GM21529 (cell line): Measurements from ENCODE around the gene ELAVL3.
"Not testable (repeated sequence)": the region's sequence is repeated elsewhere in the genome, so short reads cannot be mapped to it uniquely, and the experiment has no call there.

Experiments
- ATAC-seq: cut with Tn5 transposase; IDR thresholded peaks from one replicate; pipeline ENCODE4 v1.9.1; 2021; ENCODE audit not compliant: unreplicated experiment

ELAVL3 gene

DNA sequence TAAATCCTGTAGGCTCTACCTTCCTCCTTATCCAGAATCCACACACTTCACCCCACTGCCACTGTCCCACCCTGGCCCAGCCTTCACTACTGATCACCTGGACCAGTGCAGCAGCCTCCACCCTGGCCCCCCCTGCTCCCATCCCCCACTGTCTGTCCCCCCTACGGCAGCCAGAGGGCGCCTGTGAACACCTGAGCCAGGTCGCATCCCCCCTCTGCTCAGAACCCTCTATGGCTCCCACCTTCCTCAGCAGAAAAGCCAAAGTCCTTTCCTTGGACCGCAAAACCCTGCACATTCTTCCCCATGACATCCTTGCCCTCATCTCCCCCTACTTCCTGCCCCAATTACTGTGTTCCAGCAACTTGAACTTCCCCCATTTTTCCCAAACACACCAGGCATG lies 20.6 kb downstream of the ELAVL3 start:
- ATAC-seq: no peak

GRCh38 chr19:11458912-11459311 lies 21.9 kb downstream of the ELAVL3 start:
- ATAC-seq: not testable (repeated sequence)

DNA sequence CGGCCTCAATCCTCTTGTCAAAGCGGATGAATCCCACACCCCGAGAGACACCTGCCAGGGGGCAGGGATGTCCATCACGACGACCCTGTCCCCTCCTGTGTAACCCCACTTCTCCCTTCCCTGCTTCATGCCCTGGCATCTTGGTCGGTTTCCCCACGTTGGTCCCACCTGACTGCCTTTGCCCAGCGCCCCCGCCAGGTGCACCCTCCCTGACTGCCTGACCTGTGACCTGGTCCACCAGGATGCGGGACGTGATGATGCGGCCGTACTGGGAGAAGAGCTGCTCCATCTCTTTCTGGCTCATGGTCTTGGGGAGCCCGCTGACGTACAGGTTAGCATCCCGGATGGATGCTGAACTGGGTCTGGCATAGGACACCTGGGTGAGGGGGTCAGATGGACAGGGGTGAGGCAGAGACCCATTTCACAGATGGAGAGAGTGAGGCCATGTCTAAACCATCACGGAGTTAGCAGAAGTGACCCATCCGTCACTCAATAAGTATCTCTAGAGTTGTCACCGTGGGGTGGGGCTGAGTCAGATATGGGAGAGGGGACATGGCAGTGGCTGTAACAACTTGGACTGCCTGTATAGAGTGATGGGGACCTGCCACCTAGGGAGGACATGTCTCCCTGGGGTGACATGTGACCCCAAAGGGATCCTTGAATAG lies 22.5 kb downstream of the ELAVL3 start:
- no peak for ATAC-seq

DNA sequence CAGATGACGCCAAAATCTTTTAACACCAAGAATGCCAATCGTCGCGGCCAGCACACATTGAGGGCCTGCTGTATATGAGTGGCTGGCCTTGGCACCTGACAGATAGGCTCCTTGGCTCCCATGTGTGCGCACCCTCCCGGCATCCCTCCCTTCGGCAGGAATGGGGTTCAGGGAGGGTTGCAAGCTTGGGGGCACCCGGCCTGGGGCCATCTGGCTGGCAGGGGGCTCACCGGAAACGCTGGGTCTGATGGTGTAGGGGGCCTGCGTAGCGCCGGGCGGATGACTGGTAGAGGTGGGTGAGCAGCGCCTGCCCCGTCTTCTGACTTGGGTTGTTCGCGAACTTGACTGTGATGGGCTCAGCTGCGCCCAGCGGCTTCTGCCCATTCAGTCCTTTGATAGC lies 23.0 kb downstream of the ELAVL3 start:
- no peak for ATAC-seq

DNA sequence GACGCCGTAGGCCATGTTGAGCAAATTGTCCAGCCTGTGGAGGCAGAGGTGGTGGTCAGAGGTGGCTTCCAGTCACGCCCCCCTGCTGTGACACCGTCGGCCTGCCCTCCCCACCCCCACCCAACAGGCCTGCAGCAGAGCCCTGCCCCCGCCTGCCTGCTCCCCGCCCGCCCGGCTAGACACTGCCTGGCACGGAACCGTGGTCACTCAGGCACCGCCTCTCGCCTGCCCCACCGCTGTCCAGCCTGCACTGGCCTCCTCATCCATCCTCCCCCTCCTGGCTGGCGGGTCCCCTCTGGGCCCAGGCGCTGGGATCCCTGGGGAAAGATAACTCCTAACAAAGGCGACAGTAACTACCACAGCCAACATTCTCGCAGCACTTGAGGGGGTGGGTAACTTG lies 23.7 kb downstream of the ELAVL3 start:
- ATAC-seq: no peak

DNA sequence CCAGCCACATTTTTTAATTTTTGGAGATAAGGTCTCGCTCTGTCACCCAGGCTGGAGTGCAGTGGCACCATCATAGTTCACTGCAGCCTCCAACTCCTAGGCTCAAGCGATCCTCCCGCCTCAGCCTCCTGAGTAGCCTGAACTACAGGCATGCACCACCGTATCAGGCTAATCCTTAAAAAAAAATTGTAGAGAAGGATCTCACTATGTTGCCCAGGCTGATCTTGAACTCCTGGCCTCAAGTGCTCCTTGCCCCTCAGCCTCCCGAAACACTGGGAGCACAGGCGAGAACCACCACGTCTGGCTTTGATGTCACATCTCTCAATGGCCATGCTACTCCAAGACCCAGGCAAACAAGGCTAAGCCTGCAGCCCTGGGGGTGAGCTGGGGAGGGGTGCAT lies 24.2 kb downstream of the ELAVL3 start:
- no peak for ATAC-seq

DNA sequence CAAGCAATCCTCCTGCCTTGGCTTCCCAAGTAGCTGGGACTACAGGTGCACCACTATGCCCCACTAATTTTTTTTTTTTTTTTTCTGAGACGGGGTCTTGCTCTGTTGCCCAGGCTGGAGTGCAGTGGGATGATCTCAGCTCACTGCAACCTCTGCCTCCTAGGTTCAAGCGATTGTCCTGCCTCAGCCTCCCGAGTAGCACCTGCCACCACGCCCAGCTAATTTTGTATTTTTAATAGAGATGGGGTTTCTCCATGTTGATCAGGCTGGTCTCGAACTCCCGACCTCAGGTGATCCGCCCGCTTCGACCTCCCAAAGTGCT lies 25.7 kb downstream of the ELAVL3 start:
- not testable (repeated sequence) for ATAC-seq

DNA sequence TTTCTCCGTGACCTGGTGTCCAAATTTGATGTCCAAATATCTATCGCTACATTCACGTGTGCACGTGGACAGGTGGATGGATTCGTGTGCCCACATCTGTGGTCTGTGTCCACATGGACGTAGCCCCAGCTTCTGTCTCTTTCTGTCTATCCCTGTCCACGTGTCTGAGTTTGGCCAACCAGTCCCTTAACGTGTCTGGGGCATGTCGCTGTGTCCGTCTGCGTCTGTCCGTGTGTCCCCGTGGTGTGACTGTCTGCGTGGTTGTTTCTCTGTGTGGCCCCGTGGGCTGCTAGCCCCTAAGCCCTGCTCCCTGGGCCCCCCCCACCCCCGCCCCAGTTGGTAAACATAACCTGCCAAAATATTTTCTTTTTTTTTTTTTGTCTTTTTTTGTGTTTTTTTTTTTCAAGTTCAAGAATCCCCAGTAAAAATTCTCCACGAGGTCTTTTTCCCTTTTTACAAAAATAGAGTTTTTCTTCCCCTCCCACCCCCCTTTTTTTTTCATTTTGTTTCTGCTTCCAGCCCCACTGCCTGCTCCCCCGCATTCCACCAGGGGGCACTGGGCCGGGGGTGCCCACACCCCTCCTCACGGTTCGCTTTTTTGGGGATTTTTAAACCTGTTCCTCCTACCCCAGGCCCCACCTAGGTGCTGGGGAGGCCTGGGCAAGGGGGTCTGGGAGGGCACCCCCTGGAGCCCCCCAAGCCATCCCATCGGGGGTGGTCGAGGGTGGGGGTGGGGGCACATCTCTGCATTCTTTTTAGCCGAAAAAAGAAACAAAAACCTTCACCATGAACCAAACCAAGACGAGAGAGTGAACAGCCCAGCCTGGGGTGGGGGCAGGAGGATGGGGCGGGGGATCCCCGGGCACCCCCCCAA lies 27.1 kb downstream of the ELAVL3 start:
- no peak for ATAC-seq

- ATAC-seq: no peak
These were observed 28.1 kb downstream of the ELAVL3 start for GRCh38 chr19:11452620-11453310.

GRCh38 chr19:11451871-11452619 lies 28.8 kb downstream of the ELAVL3 start:
- no peak for ATAC-seq

DNA sequence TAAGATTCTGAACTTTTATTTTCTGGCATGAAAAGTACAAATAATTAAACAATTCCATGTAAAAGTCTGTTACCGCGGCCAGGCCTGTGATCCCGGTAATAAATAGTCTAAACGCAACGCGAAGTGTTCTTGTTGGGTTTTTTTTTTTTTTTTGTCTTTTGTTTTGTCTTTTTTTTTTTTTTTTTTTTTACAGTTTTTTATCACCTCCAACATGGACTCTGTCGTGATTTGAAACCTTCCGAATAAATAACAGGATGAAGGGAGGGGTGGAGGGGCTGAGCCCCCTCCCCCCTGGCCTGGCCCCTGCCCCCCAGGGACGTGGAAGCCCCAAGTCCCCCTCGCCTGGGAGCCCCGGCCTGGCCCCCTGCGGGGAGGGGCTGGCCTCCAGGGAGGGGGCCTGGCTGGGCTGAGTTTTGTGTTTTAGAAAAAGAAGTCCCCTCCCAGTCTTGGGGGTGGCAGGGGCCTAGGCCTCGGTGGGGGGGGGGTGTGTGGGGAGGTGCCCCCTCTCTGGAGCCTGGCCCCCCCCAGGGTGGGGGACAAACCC lies 29.4 kb downstream of the ELAVL3 start:
- no peak for ATAC-seq

DNA sequence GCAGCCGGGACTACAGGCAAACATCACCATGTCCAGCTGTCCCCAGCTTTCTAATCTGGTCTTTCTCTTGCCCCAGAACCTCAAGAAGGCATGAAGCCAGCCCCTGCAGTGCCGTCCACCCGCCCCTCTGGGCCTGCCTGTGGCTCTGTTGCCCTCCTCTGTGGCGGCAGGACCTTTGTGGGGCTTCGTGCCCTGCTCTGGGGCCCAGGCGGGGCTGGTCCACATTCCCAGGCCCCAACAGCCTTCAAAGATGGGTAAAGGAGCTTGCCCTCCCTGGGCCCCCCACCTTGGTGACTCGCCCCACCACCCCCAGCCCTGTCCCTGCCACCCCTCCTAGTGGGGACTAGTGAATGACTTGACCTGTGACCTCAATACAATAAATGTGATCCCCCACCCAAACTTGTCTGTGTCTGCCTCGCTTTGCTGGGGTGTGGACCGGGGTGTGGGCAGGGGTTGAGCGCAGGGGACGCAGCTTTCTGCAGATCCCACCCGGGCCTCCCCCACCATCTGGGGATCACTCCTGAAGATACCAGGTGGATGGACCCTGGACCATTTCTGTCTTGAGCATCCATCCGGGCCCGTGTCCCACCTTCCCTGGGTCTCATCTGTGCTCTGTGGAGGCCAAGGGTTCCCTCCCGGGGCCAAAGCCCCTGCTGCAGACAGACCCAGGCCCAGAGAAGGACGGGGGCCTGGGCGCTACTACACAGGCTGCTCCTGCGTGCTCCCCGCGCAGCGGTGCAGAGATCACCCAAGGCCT lies 30.1 kb downstream of the ELAVL3 start:
- ATAC-seq: no peak

- ATAC-seq: no peak
These were observed 31.8 kb downstream of the ELAVL3 start for GRCh38 chr19:11448923-11449554.

- no peak for ATAC-seq
These were observed 32.4 kb downstream of the ELAVL3 start for GRCh38 chr19:11448410-11448809.

DNA sequence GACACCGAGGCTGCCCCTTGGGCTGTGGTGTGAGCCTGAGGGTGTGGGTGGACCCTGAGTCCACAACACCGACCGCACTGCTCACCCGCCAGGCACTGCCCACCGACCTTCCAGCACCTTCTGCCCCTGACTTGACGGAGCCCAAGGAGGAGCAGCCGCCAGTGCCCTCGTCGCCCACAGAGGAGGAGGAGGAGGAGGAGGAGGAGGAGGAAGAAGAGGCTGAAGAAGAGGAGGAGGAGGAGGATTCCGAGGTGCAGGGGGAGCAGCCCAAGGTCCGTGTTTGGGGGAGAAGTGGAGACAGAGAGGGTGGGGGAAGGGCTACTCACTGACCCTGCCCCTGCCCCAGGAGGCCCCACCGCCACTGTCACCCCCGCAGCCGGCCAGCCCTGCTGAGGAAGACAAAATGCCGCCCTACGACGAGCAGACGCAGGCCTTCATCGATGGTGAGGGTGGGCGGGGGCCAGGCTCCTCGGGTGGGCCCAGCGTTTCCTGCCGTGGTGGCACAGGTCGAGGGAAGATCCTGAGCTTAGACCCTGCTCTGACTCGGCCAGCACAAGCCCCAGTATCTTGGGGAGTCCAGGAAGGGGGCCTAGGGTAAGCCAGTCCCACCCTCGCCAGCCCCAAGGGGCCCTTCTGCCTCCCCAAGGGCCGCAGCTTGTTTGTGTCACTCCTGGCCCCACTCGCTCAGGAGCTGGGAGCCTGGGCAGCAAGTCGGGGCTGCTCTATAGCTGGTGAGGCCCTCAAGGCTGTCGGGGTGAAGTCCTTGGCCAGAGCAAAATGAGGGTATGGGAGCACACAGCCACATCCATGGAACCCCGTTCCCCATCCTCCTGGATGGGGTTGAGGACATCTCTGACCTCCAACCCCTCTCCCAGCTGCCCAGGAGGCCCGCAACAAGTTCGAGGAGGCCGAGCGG lies 33.2 kb downstream of the ELAVL3 start:
- no peak for ATAC-seq

GRCh38 chr19:11446652-11447301 lies 34.1 kb downstream of the ELAVL3 start:
- no peak for ATAC-seq

GRCh38 chr19:11446271-11446651 lies 34.6 kb downstream of the ELAVL3 start:
- no peak for ATAC-seq

GRCh38 chr19:11445141-11445540 lies 35.7 kb downstream of the ELAVL3 start:
- ATAC-seq: no peak
